ENCODE data around the gene SCFD2. TPM values are rescaled to one million over a fixed set of nuclear protein-coding genes. Genes with fewer than 3 reads are reported as not detected.

The SCFD2 gene
- total RNA-seq, 4 donors from 2014 or later, result 8.9 to 16.0 (median 14.8) TPM

GRCh38 chr4:53192496-53192895 lies 173.4 kb downstream of the SCFD2 start:
- intact Hi-C loops (cut with DNase I; ENCODE audit: low total_unique reads), result loop anchor here (10.0 kb wide), 1 partner anchor 178 kb away; no protein-coding TSS in a partner anchor
- no peak for DNase-seq

GRCh38 chr4:53191997-53192396 lies 173.9 kb downstream of the SCFD2 start:
- TF ChIP-seq POLR2A (IDR thresholded peaks at IDR 0.05) (no peak), CTCF (IDR thresholded peaks at IDR 0.05 in 4 of 5, conservative IDR thresholded peaks at IDR 0.05 in 1 of 5) (no peak)
- H3K27ac ChIP-seq, result no peak overlapping the region
- H3K36me3 ChIP-seq, result no peaks in the 10 kb centered on the region
- no peaks in the 10 kb centered on the region for H3K9me3 ChIP-seq
- no peak overlapping the region for H3K4me3 ChIP-seq
- H3K4me1 ChIP-seq, result no peaks in the 10 kb centered on the region
- DNase-seq, result no peak
- no peak for ATAC-seq
- H3K27me3 ChIP-seq, result no peaks in the 10 kb centered on the region
- intact Hi-C loops (cut with DNase I; ENCODE audit: low total_unique reads) (loop anchor here (10.0 kb wide), 1 partner anchor 177 kb away; no protein-coding TSS in a partner anchor), in situ Hi-C loops (cut with MboI; ENCODE audit: low sequenced_read_pairs in 4 of 4) (loop anchor here (10.0 to 25.0 kb wide), 6 partner anchors 95 to 1033 kb away; partner anchors contain the start of gene PDGFRA (in 2 of the 4))

More at GRCh38 chr4:53192496-53192895, 173.4 kb downstream of the SCFD2 start:
- ATAC-seq, result no peak
- in situ Hi-C loops (cut with MboI; ENCODE audit: low sequenced_read_pairs in 4 of 4), result loop anchor here (10.0 to 25.0 kb wide), 6 partner anchors 95 to 1032 kb away; partner anchors contain the start of gene PDGFRA (in 2 of the 4)
- no peaks in the 10 kb centered on the region for H3K27me3 ChIP-seq
- no peaks in the 10 kb centered on the region for H3K36me3 ChIP-seq
- H3K27ac ChIP-seq, result no peak overlapping the region
- H3K9me3 ChIP-seq, result no peaks in the 10 kb centered on the region
- TF ChIP-seq CTCF (IDR thresholded peaks at IDR 0.05 in 4 of 5, conservative IDR thresholded peaks at IDR 0.05 in 1 of 5) (no peak), POLR2A (IDR thresholded peaks at IDR 0.05) (no peak)
- H3K4me3 ChIP-seq, result no peak overlapping the region
- no peaks in the 10 kb centered on the region for H3K4me1 ChIP-seq

GRCh38 chr4:53189011-53189410 lies 176.8 kb downstream of the SCFD2 start:
- DNase-seq (no peak), ATAC-seq (no peak)
- Histone ChIP-seq H3K27me3 (no peaks in the 10 kb centered on the region), H3K27ac (no peak overlapping the region), H3K36me3 (no peaks in the 10 kb centered on the region), H3K4me3 (no peak overlapping the region), H3K9me3 (no peaks in the 10 kb centered on the region), H3K4me1 (no peaks in the 10 kb centered on the region)
- in situ Hi-C loops (cut with MboI; ENCODE audit: low sequenced_read_pairs in 4 of 4), result loop anchor here in 2 of 4 donors (25.0 kb wide), 4 partner anchors 98 to 1023 kb away; no protein-coding TSS in a partner anchor
- TF ChIP-seq POLR2A (IDR thresholded peaks at IDR 0.05), result no peak
- TF ChIP-seq CTCF (IDR thresholded peaks at IDR 0.05 in 4 of 5, conservative IDR thresholded peaks at IDR 0.05 in 1 of 5), result no peak
- intact Hi-C loops (cut with DNase I; ENCODE audit: low total_unique reads), result no loop called here

GRCh38 chr4:53186714-53187358 lies 179.0 kb downstream of the SCFD2 start:
- Histone ChIP-seq H3K27ac (no peak overlapping the region), H3K4me3 (no peak overlapping the region), H3K36me3 (no peaks in the 10 kb centered on the region), H3K9me3 (no peaks in the 10 kb centered on the region), H3K27me3 (no peaks in the 10 kb centered on the region), H3K4me1 (no peaks in the 10 kb centered on the region)
- no peak for TF ChIP-seq POLR2A (IDR thresholded peaks at IDR 0.05)
- no peak for TF ChIP-seq CTCF (IDR thresholded peaks at IDR 0.05 in 4 of 5, conservative IDR thresholded peaks at IDR 0.05 in 1 of 5)
- no peak for ATAC-seq
- no peak for DNase-seq
- intact Hi-C loops (cut with DNase I; ENCODE audit: low total_unique reads), result no loop called here
- in situ Hi-C loops (cut with MboI; ENCODE audit: low sequenced_read_pairs in 4 of 4), result loop anchor here in 2 of 4 donors (25.0 kb wide), 4 partner anchors 100 to 1025 kb away; no protein-coding TSS in a partner anchor
